ENCODE data around the gene ZSCAN23. TPM values are rescaled to one million over a fixed set of nuclear protein-coding genes. Genes with fewer than 3 reads are reported as not detected.

Gene ZSCAN23
- total RNA-seq, 1 experiment from 2014 or later, result 2.9 TPM

GRCh38 chr6:28429781-28430180 lies 13.5 kb downstream of the ZSCAN23 start:
- H3K27ac ChIP-seq (ENCODE audit: insufficient read length, low read depth, low read length), result no peak overlapping the region
- H4K20me1 ChIP-seq (ENCODE audit: control insufficient read depth, insufficient read depth, insufficient read length), result no peaks in the 10 kb centered on the region
- no peak overlapping the region for H4K91ac ChIP-seq (ENCODE audit: insufficient read length, low read depth, low read length)
- H2BK5ac ChIP-seq (ENCODE audit: insufficient read length, low read length), result no peak overlapping the region
- no peak overlapping the region for H2BK20ac ChIP-seq (ENCODE audit: low read depth, low read length, poor library complexity, severe bottlenecking)
- no peak overlapping the region for H3K4me2 ChIP-seq (ENCODE audit: insufficient read depth, insufficient read length, low read length)
- H3K14ac ChIP-seq (ENCODE audit: insufficient read depth, low read length), result no peak overlapping the region
- no peak overlapping the region for H3K18ac ChIP-seq (ENCODE audit: insufficient read length, low read depth, low read length)
- no peak overlapping the region for H4K5ac ChIP-seq (ENCODE audit: insufficient read length, low read depth, low read length)
- Mint-ChIP-seq H3K36me3 (ENCODE audit: insufficient read depth in 1 of 3, low read depth in 3 of 3) (peaks cover 16 to 26% (median 19%) of the 10 kb centered on the region in 3 experiments), H3K9me3 (peaks cover 5 to 8% of the 10 kb centered on the region in 2 experiments; a peak in 2 of 5 replicates), H3K4me3 (no peak overlapping the region), H3K27me3 (ENCODE audit: low read depth) (no peaks in the 10 kb centered on the region), H3K27ac (no peak overlapping the region), H3K4me1 (no peaks in the 10 kb centered on the region)
- no peak overlapping the region for H3K56ac ChIP-seq (ENCODE audit: insufficient read length, low read depth, low read length)
- H3K23ac ChIP-seq (ENCODE audit: insufficient read length, low read depth, low read length), result no peak overlapping the region
- no peaks in the 10 kb centered on the region for H3K9me3 ChIP-seq (ENCODE audit: control insufficient read depth, low read depth, low read length)
- no peaks in the 10 kb centered on the region for H3K23me2 ChIP-seq (ENCODE audit: insufficient read length, low read depth, low read length, poor library complexity, severe bottlenecking)
- H2BK120ac ChIP-seq (ENCODE audit: low read depth, low read length, poor library complexity, severe bottlenecking), result no peak overlapping the region
- no peak overlapping the region for H2AK5ac ChIP-seq (ENCODE audit: insufficient read length, low read length)
- H2BK12ac ChIP-seq (ENCODE audit: insufficient read length, low read depth, low read length), result no peak overlapping the region
- no CpG with 5 or more reads among the region's 16 CpGs for WGBS (ENCODE audit: extremely low coverage, insufficient read length, low lambda C conversion rate)
- no peak overlapping the region for H3K4ac ChIP-seq (ENCODE audit: low read depth, low read length)
- 0 out of 2 replicates have a peak overlapping the region, but pooled peaks have one; percentile 44 for H2BK15ac ChIP-seq (ENCODE audit: low read depth, low read length)
- H4K8ac ChIP-seq (replicated peaks; ENCODE audit: insufficient read length, low read depth, low read length), result no peak overlapping the region
- DNase-seq, result peak; percentile 34
- H2AFZ ChIP-seq (ENCODE audit: low read length), result no peak overlapping the region
- H3K79me1 ChIP-seq (ENCODE audit: insufficient read depth, low read depth, low read length, poor library complexity, severe bottlenecking), result peaks cover 2% of the 10 kb centered on the region
- H3K4me1 ChIP-seq (ENCODE audit: insufficient read depth, low read length), result no peaks in the 10 kb centered on the region
- H3T11ph ChIP-seq (ENCODE audit: low read length), result no peak overlapping the region
- no peaks in the 10 kb centered on the region for H3K79me2 ChIP-seq (ENCODE audit: insufficient read depth, low read length)
- H3K27me3 ChIP-seq (ENCODE audit: insufficient read depth, low read length), result no peaks in the 10 kb centered on the region
- no peak for TF ChIP-seq CTCF (conservative IDR thresholded peaks at IDR 0.05)
- H3K9ac ChIP-seq (ENCODE audit: extremely low read depth, insufficient read length, low read length), result no peak overlapping the region

All from H9 (cell line).